Type B pancreatic cell (in vitro differentiated cells): ENCODE measurements around the gene WDR74. TPM values are rescaled to one million over a fixed set of nuclear protein-coding genes. Genes with fewer than 3 reads are reported as not detected.
A peak's percentile ranks its signal among the peaks of the same experiment; 100 is the strongest.

Experiments used
- DNase-seq: peaks from one replicate; pipeline ENCODE4 v3.0.0; 2021; ENCODE audit warnings: mixed read lengths; ENCODE audit not compliant: unreplicated experiment; ENCODE audit errors: extremely low spot score
- H3K27ac Mint-ChIP-seq: 2 replicates; pipeline ENCODE4 v1.8.0; 2021; ENCODE audit warnings: mild to moderate bottlenecking, mixed read lengths
- H3K27me3 Mint-ChIP-seq: 2 replicates; pipeline ENCODE4 v1.8.0; 2021; ENCODE audit warnings: mixed read lengths
- H3K36me3 Mint-ChIP-seq: 2 replicates; pipeline ENCODE4 v1.8.0; 2021; ENCODE audit warnings: mixed read lengths
- H3K4me1 Mint-ChIP-seq: one replicate; pipeline ENCODE4 v1.8.0; 2021; ENCODE audit warnings: mixed read lengths; ENCODE audit not compliant: unreplicated experiment
- H3K4me3 Mint-ChIP-seq: 2 replicates; pipeline ENCODE4 v1.8.0; 2021; ENCODE audit warnings: mild to moderate bottlenecking, mixed read lengths
- H3K9me3 Mint-ChIP-seq: 2 replicates; pipeline ENCODE4 v1.8.0; 2021; ENCODE audit warnings: mixed read lengths
- CTCF ChIP-seq: fragments of 200-600 bp; sonication (generic); conservative IDR thresholded peaks from 2 replicates; pipeline ENCODE4 v1.5.0; 2021; ENCODE audit warnings: antibody characterized with exemption, mild to moderate bottlenecking
- total RNA-seq: library from RNA; stranded (reverse); gene quantifications from 2 replicates; pipeline ENCODE4 v1.2.1, GENCODE V29; 2021; ENCODE audit warnings: low replicate concordance

WDR74 gene
- total RNA-seq, 1 donor from 2014 or later = 58.3 TPM

GRCh38 chr11:62805961-62806441 lies 33.4 kb downstream of the WDR74 start:
- H3K4me1 Mint-ChIP-seq = peaks cover 10% of the 10 kb centered on the region
- no peak for DNase-seq
- peak overlapping the region; percentile 100 for H3K4me3 Mint-ChIP-seq
- H3K27me3 Mint-ChIP-seq = no peaks in the 10 kb centered on the region
- peak; percentile 9 for TF ChIP-seq CTCF
- peak overlapping the region; percentile 98 for H3K27ac Mint-ChIP-seq
- H3K36me3 Mint-ChIP-seq = peaks cover 20% of the 10 kb centered on the region
- no peaks in the 10 kb centered on the region for H3K9me3 Mint-ChIP-seq

- Mint-ChIP-seq H3K27me3 (no peaks in the 10 kb centered on the region), H3K4me1 (peaks cover 9% of the 10 kb centered on the region), H3K9me3 (no peaks in the 10 kb centered on the region), H3K36me3 (peaks cover 23% of the 10 kb centered on the region), H3K27ac (peak within 1 kb of the TSS; percentile 98), H3K4me3 (peak within 1 kb of the TSS; percentile 100)
- peak; percentile 98 for DNase-seq
- TF ChIP-seq CTCF = peak; percentile 66
Measured at GRCh38 chr11:62805076-62805892, 34.1 kb downstream of the WDR74 start, which contains the start of gene NXF1. Gene NXF1 (minus strand): TSS chr11:62805440. CDS start chr11:62805356, 84 bp downstream.

GRCh38 chr11:62804310-62805075 lies 34.9 kb downstream of the WDR74 start:
- no peak for DNase-seq
- Mint-ChIP-seq H3K27ac (peak overlapping the region; percentile 98), H3K36me3 (peaks cover 28% of the 10 kb centered on the region), H3K9me3 (no peaks in the 10 kb centered on the region), H3K4me3 (peak overlapping the region; percentile 100), H3K27me3 (no peaks in the 10 kb centered on the region), H3K4me1 (peaks cover 9% of the 10 kb centered on the region)
- no peak for TF ChIP-seq CTCF

GRCh38 chr11:62801071-62801470 lies 38.3 kb downstream of the WDR74 start:
- H3K4me3 Mint-ChIP-seq = peak overlapping the region; percentile 50
- H3K27ac Mint-ChIP-seq = peak overlapping the region; percentile 85
- TF ChIP-seq CTCF = no peak
- H3K4me1 Mint-ChIP-seq = peaks cover 9% of the 10 kb centered on the region
- H3K36me3 Mint-ChIP-seq = peaks cover 30% of the 10 kb centered on the region
- DNase-seq = no peak
- H3K27me3 Mint-ChIP-seq = no peaks in the 10 kb centered on the region
- no peaks in the 10 kb centered on the region for H3K9me3 Mint-ChIP-seq

- H3K9me3 Mint-ChIP-seq = no peaks in the 10 kb centered on the region
- TF ChIP-seq CTCF = no peak
- peak overlapping the region; percentile 39 for H3K27ac Mint-ChIP-seq
- H3K27me3 Mint-ChIP-seq = no peaks in the 10 kb centered on the region
- H3K4me1 Mint-ChIP-seq = peaks cover 9% of the 10 kb centered on the region
- H3K36me3 Mint-ChIP-seq = peaks cover 40% of the 10 kb centered on the region
- DNase-seq = no peak
- H3K4me3 Mint-ChIP-seq = no peak overlapping the region
Measured at GRCh38 chr11:62799486-62799885, 39.9 kb downstream of the WDR74 start.
